Neutrophil (primary cell): ENCODE data around the gene ACIN1.

ENCODE experiments used
- H3K27ac ChIP-seq: fragments of 200-600 bp; sonication (generic); 2 replicates; pipeline ENCODE4 v1.5.1; 2016; ENCODE audit warnings: mild to moderate bottlenecking, moderate library complexity
- H3K27me3 ChIP-seq: fragments of 200-600 bp; sonication (generic); 2 replicates; pipeline ENCODE4 v1.6.0; 2016; ENCODE audit warnings: mild to moderate bottlenecking
- H3K36me3 ChIP-seq: fragments of 200-600 bp; sonication (generic); 2 replicates; pipeline ENCODE4 v1.5.1; 2017
- H3K4me1 ChIP-seq, 2 experiments: fragments of 200-600 bp in 1 of 2; sonication (generic) in 1 of 2; 1 replicate in 1 of 2; 2 replicates in 1 of 2; pipeline versions ENCODE4 v1.5.1 to v1.6.1; 2013 to 2016; ENCODE audit warnings: low read depth in 1 of 2, low read length in 1 of 2, mild to moderate bottlenecking in 1 of 2, moderate library complexity in 1 of 2; ENCODE audit not compliant: control insufficient read depth in 1 of 2, insufficient read depth in 1 of 2
- H3K4me3 ChIP-seq, 2 experiments: fragments of 200-600 bp in 1 of 2; sonication (generic) in 1 of 2; 1 replicate in 1 of 2; 2 replicates in 1 of 2; pipeline ENCODE4 v1.5.1; 2013 to 2016; ENCODE audit warnings: low read depth in 1 of 2, low read length in 1 of 2, mild to moderate bottlenecking in 1 of 2, moderate library complexity in 1 of 2
- H3K9me3 ChIP-seq: fragments of 200-600 bp; sonication (generic); 2 replicates; pipeline ENCODE4 v1.5.1; 2016
- TF ChIP-seq, protein P1 (sequence below): fragments of 200-600 bp; sonication (generic); IDR thresholded peaks from 2 replicates; pipeline ENCODE4 v1.5.1; 2016; ENCODE audit warnings: antibody characterized with exemption

Gene ACIN1, protein sequence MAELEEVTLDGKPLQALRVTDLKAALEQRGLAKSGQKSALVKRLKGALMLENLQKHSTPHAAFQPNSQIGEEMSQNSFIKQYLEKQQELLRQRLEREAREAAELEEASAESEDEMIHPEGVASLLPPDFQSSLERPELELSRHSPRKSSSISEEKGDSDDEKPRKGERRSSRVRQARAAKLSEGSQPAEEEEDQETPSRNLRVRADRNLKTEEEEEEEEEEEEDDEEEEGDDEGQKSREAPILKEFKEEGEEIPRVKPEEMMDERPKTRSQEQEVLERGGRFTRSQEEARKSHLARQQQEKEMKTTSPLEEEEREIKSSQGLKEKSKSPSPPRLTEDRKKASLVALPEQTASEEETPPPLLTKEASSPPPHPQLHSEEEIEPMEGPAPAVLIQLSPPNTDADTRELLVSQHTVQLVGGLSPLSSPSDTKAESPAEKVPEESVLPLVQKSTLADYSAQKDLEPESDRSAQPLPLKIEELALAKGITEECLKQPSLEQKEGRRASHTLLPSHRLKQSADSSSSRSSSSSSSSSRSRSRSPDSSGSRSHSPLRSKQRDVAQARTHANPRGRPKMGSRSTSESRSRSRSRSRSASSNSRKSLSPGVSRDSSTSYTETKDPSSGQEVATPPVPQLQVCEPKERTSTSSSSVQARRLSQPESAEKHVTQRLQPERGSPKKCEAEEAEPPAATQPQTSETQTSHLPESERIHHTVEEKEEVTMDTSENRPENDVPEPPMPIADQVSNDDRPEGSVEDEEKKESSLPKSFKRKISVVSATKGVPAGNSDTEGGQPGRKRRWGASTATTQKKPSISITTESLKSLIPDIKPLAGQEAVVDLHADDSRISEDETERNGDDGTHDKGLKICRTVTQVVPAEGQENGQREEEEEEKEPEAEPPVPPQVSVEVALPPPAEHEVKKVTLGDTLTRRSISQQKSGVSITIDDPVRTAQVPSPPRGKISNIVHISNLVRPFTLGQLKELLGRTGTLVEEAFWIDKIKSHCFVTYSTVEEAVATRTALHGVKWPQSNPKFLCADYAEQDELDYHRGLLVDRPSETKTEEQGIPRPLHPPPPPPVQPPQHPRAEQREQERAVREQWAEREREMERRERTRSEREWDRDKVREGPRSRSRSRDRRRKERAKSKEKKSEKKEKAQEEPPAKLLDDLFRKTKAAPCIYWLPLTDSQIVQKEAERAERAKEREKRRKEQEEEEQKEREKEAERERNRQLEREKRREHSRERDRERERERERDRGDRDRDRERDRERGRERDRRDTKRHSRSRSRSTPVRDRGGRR

GRCh38 chr14:23094666-23095195, at the start of gene ACIN1:
TSS of gene ACIN1 (minus strand) at chr14:23095136. CDS start at chr14:23095112, 24 bp downstream.
- Histone ChIP-seq H3K4me3 (peak within 1 kb of the TSS; percentile 92 to 98), H3K27ac (peak within 1 kb of the TSS; percentile 89), H3K9me3 (no peaks in the 10 kb centered on the region), H3K27me3 (no peaks in the 10 kb centered on the region), H3K36me3 (peaks cover 54% of the 10 kb centered on the region), H3K4me1 (peaks cover 37 to 41% of the 10 kb centered on the region in 2 experiments)
- TF ChIP-seq, protein P1, sequence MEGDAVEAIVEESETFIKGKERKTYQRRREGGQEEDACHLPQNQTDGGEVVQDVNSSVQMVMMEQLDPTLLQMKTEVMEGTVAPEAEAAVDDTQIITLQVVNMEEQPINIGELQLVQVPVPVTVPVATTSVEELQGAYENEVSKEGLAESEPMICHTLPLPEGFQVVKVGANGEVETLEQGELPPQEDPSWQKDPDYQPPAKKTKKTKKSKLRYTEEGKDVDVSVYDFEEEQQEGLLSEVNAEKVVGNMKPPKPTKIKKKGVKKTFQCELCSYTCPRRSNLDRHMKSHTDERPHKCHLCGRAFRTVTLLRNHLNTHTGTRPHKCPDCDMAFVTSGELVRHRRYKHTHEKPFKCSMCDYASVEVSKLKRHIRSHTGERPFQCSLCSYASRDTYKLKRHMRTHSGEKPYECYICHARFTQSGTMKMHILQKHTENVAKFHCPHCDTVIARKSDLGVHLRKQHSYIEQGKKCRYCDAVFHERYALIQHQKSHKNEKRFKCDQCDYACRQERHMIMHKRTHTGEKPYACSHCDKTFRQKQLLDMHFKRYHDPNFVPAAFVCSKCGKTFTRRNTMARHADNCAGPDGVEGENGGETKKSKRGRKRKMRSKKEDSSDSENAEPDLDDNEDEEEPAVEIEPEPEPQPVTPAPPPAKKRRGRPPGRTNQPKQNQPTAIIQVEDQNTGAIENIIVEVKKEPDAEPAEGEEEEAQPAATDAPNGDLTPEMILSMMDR = no peak

DNA sequence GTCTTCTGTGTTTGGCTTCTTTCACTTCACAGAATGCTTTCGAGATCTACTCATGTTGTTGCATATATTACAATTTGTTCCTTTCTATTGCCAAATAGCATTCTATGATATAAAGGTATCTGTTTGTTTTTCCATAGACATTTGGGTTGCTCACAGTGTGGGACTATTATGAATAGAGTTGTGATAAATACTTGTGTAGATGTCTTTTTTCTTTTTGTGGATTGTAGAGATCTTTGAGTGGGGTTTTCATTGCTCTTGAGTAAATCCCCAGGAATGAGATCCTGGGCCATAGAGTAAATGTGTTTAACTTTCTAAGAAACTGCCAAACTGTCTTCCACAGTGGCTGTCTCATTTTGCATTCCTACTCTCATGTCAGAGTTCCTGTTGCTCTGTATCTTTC, 49.0 kb upstream of the ACIN1 start:
- Histone ChIP-seq H3K36me3 (peaks cover 5% of the 10 kb centered on the region), H3K4me3 (no peak overlapping the region), H3K27me3 (no peaks in the 10 kb centered on the region), H3K9me3 (no peaks in the 10 kb centered on the region), H3K4me1 (peaks cover 5 to 9% of the 10 kb centered on the region in 2 experiments), H3K27ac (no peak overlapping the region)
- TF ChIP-seq, protein P1 = no peak

DNA sequence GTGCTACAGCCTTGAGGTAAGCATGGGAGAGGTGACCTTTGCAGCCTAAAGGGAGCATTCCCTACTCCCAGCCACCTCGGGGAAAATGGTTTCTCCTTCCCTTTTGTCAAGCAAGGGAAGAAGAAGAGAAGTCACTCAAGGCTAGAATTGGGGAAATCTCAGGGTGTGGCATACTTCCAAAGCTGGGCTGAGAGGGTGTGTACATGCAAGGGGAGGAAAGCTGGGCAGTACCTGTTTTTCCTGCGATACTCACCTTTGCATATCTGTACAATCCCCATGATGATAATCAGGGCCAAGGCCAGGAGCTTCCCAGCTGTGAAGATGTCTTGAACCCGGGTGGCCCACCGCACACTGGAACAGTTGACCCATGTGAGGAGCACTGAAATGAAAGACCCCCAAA, 47.9 kb upstream of the ACIN1 start:
- H3K9me3 ChIP-seq = no peaks in the 10 kb centered on the region
- H3K27ac ChIP-seq = no peak overlapping the region
- H3K4me1 ChIP-seq = peaks cover 5 to 9% of the 10 kb centered on the region in 2 experiments
- TF ChIP-seq, protein P1 = no peak
- no peak overlapping the region for H3K4me3 ChIP-seq
- no peaks in the 10 kb centered on the region for H3K27me3 ChIP-seq
- H3K36me3 ChIP-seq = peaks cover 5% of the 10 kb centered on the region

- TF ChIP-seq, protein P1 = no peak
- H3K27me3 ChIP-seq = no peaks in the 10 kb centered on the region
- H3K36me3 ChIP-seq = peaks cover 5% of the 10 kb centered on the region
- H3K4me3 ChIP-seq = no peak overlapping the region
- no peak overlapping the region for H3K27ac ChIP-seq
- peaks cover 5 to 9% of the 10 kb centered on the region in 2 experiments for H3K4me1 ChIP-seq
- no peaks in the 10 kb centered on the region for H3K9me3 ChIP-seq
Measured at GRCh38 chr14:23141706-23142444, 46.9 kb upstream of the ACIN1 start.
